NOMO-1 (cell line): ENCODE measurements around the gene RPS6KL1.
A peak's percentile ranks its signal among the peaks of the same experiment; 100 is the strongest.

Source experiments
- DNase-seq, 2 experiments: peaks; one replicate each; lab custom pipeline; 2025; ENCODE audit not compliant: unreplicated experiment in 2 of 2; lab: John Stamatoyannopoulos, UW

The RPS6KL1 gene, protein sequence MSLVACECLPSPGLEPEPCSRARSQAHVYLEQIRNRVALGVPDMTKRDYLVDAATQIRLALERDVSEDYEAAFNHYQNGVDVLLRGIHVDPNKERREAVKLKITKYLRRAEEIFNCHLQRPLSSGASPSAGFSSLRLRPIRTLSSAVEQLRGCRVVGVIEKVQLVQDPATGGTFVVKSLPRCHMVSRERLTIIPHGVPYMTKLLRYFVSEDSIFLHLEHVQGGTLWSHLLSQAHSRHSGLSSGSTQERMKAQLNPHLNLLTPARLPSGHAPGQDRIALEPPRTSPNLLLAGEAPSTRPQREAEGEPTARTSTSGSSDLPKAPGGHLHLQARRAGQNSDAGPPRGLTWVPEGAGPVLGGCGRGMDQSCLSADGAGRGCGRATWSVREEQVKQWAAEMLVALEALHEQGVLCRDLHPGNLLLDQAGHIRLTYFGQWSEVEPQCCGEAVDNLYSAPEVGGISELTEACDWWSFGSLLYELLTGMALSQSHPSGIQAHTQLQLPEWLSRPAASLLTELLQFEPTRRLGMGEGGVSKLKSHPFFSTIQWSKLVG

DNA sequence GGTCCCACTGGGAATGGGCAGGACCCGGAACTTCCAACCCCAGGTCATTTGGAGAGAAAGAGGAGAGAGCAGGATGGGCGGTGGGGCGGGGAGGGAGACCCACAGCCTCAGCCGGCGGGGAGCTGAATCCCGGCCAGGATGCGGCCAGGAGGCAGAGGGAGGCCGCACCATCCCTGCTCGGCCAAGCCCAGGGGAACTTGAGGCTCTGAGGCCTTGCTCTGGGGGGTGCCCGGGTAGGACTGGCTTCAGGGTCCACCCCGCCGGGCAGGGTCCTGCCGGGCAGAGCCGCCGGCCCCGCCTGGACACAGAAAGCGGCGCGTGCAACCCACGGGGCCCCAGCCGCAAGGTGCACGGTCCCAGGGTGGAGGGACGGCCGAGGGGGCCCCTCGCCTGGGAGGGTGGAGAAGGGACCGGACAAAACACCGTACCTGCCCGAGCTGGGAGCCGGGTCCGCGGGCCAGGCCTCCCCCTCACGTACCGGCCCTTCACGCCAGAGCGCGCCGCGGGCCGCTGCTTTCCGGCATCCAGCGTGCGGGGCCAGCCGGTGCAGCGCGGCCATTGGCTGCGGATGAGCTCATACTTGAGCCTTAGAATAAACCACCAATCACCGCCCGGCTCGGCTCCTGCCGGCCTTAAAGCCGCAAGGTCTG, at the start of gene RPS6KL1:
Gene RPS6KL1 (minus strand): TSS at position 509 of the 650 bp plus-strand sequence. CDS start 1,719 bp downstream, outside the sequence.
- DNase-seq = peak; percentile 79 to 83

DNA sequence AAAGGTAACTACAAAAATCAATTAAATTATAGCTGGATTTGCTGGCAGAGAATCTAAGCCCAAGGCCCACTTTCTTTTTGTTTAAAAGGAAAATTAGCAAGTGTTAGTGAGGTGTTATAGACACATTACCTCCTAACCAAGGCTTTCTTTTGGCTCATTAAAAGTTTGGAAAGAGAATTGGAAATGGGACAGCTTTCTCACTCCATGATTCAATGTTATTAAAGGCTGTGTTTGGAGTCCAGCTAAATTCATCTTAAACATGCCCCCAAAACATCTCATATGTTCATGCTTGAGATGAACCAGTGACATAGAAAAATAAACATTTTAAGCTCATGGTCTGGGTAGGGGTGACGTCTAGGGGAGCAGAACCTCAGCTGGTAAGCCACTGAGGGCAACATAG, 45.8 kb upstream of the RPS6KL1 start:
- no peak for DNase-seq

DNA sequence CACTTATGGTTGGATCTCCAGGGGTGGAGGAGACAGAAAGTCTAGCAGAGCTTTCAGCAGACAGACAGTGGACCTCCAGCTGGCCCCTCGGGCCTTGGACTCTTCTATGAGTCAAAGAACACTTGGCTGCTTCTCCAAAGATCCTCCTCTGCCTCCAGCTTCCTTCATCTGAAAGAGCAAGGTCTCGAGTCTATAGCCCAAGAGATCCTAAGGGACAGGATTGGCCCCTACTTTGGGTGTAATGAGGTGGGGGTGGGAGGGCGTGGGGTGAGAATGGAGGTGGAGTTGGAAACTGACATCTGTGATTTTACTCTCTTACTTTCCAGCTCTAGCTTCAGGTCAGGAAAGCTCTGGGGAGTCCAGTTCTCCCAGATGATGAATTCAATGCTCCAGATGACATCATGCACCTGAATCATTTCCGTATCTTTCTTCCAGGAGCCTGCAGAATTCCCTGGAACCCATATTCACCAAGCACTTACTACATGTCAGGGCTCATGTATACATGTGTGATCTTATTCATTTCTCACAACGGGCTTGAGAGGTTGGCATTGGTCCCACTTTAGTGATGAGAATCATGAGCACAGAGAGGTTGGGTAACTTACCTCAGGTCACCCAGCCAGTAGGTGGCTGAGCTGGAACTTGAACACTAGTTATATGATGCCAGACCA, 42.6 kb upstream of the RPS6KL1 start:
- DNase-seq = no peak

DNA sequence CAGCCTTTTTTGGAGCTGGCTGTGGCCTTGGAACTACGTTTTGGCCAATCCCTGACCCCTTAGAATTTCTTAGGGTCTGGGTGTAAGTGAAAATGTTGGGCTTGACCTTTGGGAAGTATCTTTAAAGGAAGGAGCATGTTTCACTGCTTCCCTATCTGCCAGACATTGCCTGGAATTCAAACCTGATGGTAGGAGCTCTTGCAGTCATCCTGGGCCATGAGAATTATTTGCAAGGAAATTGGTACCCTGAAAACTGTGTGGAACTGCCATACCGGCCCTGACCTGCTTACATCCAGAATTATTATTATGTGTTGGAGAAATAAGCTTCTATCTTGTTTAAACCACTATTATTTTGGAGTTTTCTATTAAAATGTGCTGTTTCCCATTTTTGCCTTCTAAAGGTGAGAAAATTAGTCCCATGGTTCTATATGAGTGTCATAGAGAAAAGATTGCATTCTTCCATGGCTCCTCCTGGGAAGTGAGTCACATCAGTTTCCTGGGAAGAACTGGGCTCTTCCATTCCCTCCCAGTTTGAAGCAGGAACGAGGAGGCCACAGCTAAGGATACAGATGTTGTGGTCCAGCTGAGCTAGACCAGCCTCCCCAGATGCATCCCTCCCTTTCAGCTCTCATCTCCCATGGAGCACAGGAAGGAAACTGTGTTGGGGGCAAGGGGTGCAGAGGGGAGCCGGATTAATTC, 41.9 kb upstream of the RPS6KL1 start:
- DNase-seq = no peak

DNA sequence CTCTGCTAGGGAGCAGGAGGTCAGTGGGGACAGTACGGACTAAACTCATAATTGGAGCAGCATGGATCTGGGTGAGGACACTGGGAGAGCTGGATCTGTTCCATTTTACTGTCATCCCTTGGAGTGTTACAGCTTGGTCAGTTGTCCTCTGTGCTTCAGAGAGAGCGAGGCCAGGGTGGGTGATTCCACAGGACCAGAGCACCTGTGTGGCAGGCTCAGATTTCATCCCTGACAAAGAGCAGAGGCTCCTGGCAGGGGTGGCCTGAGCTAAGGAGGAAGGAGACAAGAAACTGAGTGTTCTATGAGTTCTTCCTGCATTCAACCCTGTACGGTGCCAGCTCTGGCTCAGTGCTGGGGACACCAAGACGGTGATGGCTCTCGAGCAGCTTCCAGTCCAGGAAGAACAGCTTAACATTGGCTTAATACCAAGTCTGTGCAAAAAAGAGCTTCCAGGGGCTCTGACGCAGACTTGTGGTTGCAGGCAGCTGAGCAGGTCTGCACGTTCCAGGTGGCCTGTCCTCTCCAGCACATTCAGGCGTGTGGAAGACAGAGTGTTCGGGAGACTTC, 40.7 kb upstream of the RPS6KL1 start:
- DNase-seq = no peak

DNA sequence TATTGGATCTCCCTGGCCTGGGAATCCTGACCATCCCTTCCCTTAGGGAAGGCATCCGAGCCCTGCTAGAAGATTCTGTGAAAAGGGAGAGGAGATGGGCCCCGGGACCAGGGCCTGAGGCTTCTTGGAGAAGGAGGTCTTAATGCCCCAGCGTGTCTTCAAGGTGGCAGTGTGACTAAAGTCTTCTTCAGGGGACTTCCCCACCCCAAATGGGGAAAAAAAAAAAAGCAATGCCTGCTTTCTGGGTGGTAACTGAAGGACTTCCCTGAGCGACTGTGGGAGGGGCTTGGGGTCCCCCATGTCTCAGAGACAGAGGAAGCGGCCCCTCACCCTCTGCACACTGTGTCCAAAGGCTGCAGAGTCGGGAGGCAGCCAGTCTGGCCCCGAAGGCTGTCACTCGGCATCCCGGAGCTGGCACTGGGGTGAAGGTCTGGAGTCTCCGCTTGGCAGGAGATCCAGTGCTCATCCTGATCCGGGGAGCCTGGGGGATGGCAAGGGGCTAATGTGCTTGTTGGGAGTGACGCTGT, 40.2 kb upstream of the RPS6KL1 start:
- DNase-seq = no peak

DNA sequence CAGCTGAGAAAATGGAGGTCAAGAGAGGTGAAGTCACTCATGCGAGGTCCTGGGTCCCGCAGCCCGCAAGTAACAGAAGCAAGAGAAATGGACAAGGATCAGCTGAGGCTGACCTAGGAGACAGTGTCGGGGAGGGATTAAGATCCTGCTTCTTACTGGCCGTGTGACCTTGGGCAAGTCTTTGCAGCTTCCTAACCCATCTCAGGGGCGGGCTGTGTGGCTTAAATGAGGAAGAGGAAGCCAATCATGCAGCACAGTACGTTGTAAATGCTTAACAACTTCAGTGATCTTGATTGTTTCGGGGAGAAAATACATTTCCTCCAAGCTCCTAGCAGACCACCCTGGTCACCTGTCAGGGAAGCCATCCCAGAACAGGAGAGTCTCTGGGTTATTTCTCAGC, 39.4 kb upstream of the RPS6KL1 start:
- DNase-seq = peak; percentile 62 to 71

DNA sequence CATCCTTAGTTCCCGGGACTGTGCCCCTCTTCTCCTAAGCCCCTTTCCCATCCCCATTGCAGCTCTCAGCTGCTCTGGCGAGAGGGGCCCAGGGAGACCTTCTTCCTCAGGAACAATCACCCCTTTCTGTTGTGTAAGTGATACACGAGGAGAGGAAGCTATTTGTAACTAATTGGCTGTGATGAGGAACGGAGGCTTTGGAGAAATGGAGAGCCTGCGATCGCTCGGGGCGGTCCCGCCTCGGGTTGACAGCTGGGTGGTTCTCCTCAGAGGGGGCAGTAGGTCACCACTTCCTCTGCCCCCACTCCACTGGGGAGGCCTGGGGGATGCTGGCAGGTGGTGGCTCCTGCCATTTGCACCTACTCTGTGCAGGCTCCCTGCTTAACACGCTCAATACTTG, 39.0 kb upstream of the RPS6KL1 start:
- peak; percentile 26 to 37 for DNase-seq

DNA sequence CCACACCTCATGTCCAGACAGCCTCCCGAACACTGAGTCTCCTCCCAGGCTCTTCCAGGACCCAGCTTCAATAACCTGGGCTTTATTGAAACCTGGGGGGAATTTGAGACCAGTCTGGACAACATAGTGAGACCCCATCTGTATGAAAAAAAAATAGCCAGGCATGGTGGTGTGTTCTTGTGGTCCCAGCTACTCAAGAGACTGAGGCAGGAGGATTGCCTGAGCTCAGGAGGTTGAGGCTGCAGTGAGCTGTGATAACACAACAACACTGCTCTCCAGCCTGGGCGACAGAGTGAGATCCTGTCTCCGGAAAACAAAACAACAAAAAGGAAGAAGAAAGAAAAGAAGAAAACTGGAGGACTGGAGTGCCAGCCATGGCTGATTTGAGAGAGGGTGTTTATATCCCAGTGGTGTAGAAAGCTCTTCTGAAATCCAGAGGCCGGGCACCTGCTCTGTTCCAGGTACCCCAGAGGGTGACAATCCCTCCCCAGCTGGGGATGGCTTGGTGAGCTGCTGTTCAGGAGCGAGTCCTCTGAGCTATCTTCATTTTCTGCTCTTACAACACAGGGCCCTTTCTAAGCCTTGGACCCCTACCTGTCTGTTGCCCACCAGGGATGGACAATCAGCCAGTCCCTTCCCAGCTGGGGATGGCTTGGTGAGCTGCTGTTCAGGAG, 38.3 kb upstream of the RPS6KL1 start:
- no peak for DNase-seq

DNA sequence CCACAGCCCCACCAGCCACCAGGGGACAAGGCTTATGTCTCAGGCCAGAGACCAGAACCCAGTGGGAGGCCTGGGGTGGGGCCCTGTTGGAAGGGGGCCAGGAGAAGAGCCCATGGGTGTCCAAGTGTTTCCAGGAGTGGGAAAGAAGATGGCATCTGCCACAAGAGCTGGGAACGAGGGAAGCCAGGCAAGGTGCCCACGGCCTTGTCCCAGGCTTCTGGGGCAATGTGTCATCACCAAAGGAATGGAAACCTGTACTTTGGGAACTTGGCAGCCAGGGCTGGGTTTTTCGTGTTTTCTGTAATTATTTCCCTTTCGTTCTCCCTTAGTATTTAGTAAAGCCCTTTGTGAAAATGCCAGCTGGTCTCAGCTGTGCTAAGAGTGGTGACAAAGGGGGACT, 37.7 kb upstream of the RPS6KL1 start:
- DNase-seq = no peak

DNA sequence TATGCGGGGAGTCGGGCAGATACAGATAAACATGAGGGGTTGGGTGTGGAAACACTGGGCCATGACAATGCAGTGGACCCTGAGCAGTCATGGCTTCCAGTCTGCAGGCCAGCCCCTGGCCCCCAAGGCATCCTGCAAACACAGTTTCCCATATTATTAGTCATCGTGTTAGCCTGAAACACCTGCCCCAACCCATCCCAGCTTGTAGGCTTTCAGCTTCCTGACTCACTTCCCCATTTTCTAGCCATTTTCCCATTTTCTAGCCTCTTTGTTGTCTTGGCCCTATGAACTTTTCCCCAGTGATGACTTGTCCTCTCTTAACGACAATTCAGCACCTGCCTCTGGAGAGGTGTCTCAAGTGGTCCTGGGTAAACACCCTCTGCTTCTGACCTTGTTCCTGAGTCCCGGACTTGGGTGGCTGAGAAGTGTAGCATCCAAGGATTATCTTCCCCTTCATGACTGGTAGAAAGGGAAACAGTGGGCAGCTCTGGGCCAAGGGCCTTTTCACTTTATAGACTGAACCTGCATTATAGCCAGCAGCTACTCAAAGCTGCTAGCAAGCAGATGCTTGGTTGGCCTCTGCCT, 36.6 kb upstream of the RPS6KL1 start:
- no peak for DNase-seq

DNA sequence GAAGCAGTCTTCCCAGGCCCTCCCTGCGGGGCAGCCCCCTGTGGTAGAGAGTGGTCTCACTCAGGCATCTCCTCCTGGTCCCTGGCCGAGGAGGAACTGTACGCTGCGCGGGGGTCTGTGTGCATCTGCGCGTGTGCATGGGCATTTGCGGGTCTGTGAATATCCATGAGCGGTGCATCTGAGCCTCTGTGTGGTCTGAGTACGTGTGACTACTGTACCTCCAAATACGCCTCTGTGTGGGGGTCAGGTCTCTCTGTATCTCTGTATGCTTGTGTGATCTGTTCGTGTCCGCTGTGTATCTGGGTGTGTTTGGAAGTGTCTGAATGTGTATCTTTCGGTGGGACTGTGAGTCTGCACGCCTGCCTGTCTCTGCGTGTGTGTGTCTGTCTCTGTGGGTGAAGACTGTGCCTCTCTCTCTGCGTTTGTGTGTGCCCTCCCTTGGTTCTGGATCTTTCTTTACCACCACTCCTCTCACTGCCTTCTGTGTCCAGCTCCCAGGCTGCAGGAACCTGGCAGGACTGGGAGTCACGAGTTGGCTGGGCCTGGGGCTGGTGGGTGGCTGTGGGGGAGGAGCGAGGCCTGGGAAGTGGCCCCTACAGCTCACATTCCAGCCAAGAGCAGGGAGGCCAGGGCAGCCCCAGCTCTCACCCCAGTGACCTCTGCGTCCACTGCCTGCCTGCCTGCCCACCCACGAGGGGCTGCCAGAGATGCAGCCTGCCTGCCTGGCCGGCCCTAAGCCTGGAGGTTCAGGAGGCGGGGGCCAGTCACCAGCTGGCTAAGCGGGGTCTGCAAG, 33.4 kb upstream of the RPS6KL1 start:
- no peak for DNase-seq

DNA sequence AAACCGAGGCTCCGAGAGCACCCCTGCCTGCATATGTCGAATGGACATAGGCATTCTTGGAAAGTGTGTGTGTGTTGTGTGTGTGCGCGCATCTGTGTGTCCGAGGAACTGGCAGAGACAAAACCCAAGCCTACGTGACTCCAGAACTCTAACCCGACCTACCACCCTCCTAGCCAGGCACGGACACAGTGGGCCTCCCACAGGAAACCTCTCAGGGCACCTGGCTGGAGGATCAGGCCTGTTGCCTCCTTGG, 32.9 kb upstream of the RPS6KL1 start:
- no peak for DNase-seq

DNA sequence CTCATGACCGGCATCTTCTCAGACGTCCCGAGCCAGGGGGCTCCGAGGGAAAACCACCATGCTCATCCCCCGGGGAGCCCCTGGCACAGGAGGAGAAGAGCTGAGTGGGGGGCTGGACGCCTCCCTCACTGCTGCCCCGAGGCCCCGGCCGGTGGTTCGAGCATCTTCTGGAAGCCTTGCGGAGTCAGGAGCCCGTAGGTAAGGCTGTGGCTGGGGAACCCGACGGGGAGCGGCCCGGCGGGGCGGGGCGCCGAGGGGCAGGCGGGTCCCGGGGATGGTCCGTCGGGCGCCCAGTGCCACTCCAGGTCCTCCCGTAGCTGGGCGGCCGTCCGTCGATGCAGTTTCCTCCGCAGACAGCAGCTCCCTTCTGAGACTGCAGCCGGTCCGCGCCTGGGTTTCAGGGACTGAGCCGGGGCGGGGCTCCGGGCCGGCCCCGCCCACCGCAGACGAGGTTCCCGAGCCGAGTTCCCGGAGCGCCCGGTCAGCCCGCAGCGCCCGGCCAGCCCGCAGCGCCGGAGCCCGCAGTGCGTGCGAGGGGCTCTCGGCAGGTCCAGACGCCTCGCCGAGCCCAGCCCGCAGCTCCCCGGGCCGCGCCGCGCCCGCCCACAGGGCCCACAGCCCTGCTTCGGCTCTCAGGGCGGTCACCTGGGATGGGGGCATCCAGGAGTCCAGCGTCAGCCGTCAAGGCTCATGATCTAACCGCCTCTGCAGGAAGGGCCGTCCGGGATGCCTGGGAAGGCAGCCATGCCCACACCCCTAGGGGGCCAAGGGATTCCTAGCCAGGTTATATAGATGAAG, 32.4 kb upstream of the RPS6KL1 start, which contains the start of gene PGF:
Gene PGF (minus strand): TSS at position 369 of the 798 bp plus-strand sequence. CDS start 355 bp downstream, at position 14.
- DNase-seq = peak; percentile 41 to 45

DNA sequence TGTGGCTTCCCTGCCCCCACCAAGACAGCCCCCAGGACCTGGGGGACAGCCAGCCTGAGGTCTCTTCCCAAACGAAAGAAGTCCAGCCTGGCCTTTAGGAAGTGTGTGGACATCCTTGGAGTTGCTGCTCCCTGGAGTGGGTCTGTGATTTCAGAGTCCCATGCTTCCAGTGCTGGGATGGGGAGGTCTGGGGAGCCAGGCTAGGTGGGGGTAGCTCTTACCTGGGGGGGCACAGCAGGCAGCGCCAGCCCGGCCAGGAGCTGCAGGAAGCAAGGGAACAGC, 31.8 kb upstream of the RPS6KL1 start:
- DNase-seq = no peak

DNA sequence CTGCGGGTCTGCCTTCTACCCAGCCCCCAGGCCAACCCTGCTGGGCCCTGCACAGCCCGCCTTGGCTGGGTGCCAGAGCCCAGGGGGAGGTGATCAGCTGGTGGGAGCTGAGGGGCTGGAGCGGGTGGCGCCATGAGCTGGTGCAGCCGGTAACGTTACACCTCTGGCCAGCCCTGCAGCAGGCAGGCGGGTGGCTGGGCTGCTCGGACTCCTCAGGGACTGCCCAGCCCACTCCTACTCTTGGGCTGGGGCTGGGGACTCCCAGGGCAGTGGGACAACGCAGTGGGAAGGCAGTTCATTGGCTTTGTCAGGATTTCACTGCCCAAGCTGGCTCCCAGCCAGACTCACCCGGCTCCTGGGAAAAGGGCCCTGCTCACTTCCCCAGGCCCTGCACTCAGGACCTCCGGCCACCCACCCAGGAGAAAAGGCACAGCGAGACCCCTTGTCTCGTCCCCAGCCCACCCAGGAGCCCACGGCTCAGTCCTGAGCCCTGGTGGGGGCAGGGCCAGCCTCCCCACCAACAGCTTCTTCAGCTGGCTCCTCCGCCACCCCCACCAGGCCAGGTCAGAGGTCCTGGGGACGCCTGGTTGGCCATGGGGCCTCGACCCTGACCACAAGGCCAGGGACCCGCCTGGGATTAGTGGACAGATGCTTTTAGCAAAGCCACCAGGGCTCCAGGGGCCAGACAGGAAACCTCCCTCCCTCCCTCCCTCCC, 31.3 kb upstream of the RPS6KL1 start:
- DNase-seq = no peak

DNA sequence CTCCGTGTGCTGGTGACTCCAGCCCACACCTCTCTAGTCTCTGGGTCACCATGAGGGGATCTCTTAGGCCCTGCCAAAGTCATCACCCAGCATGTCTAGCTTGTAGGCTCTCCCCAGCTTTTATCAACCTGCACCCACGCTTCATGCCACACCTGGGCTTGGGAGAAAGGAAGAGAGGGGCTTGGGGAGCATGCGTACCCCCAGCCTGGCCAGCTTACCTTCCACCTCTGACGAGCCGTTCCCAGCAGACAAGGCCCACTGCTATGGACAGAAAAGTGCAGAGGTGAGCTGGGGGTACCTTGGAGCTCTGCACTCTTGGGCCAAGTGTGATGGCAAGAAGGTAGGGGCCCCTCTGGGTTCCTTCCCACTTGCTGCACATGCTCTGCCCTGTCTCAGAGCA, 30.6 kb upstream of the RPS6KL1 start:
- no peak for DNase-seq
